Endothelial cell of umbilical vein (primary cell): ENCODE results near the gene ETFRF1. TPM values are rescaled to one million over a fixed set of nuclear protein-coding genes. Genes with fewer than 3 reads are reported as not detected.

Source experiments
- BruUV-seq: library from RNA; stranded (reverse); fragments of 400-500 nt; replicated peaks from 2 replicates; lab custom pipeline; 2021; lab: Mats Ljungman, UMichigan
- CTCF ChIA-PET: fragments of 300-600, 350-600 bp; sonication (Branson Sonifier 250); formaldehyde crosslinking; loops from one replicate; lab custom pipeline; 2021; ENCODE audit warnings: antibody characterized with exemption, inconsistent platforms; lab: Charles Lee
- POLR2A ChIA-PET: fragments of 300-600, 350-600 bp; sonication (Branson Sonifier 250); formaldehyde crosslinking; loops from one replicate; lab custom pipeline; 2021; ENCODE audit warnings: antibody characterized with exemption, inconsistent platforms; lab: Charles Lee
- DNase-seq: peaks from one replicate; pipeline ENCODE4 v3.0.0-alpha.2; 2011; ENCODE audit warnings: low read depth, low spot score
- FAIRE-seq: peaks from 2 replicates; lab custom pipeline; 2011; peaks lifted over from hg19 to GRCh38; lab: Jason Lieb, UNC
- H2AFZ ChIP-seq: 2 replicates; pipeline ENCODE4 v1.6.0; 2012; ENCODE audit warnings: low read depth, low read length, control low read depth, inconsistent platforms
- H3K27ac ChIP-seq: 2 replicates; pipeline ENCODE4 v1.5.1; 2011; ENCODE audit warnings: low read depth, mild to moderate bottlenecking, control low read depth, low read length, moderate library complexity; ENCODE audit not compliant: insufficient read depth
- H3K27me3 ChIP-seq, 2 experiments: 2 replicates each; pipeline versions ENCODE4 v1.6.0 to v1.6.1; 2011; ENCODE audit warnings: low read length in 2 of 2, mixed read lengths in 1 of 2; ENCODE audit not compliant: control insufficient read depth in 2 of 2, insufficient read depth in 2 of 2
- H3K36me3 ChIP-seq, 2 experiments: 2 replicates in 1 of 2; 3 replicates in 1 of 2; pipeline ENCODE4 v1.5.1; 2011; ENCODE audit warnings: low read length in 2 of 2, mild to moderate bottlenecking in 1 of 2, moderate library complexity in 1 of 2; ENCODE audit not compliant: control insufficient read depth in 2 of 2, insufficient read depth in 2 of 2; ENCODE audit errors: extremely low read depth in 1 of 2
- H3K4me1 ChIP-seq: 3 replicates; pipeline ENCODE4 v1.5.1; 2011; ENCODE audit warnings: mild to moderate bottlenecking, low read length; ENCODE audit not compliant: control insufficient read depth, insufficient read depth; ENCODE audit errors: extremely low read depth
- H3K4me2 ChIP-seq: 2 replicates; pipeline ENCODE4 v1.6.1; 2011; ENCODE audit warnings: low read length, control low read depth, mixed read lengths; ENCODE audit not compliant: insufficient read depth
- H3K4me3 ChIP-seq, 3 experiments: fragments of 200-600 bp in 1 of 3; sonication (generic), shearing (Covaris generic) in 1 of 3; replicated peaks in 1 of 3; 2 replicates each; pipeline ENCODE4 v1.5.1; 2011 to 2016; ENCODE audit warnings: control low read depth in 3 of 3, low read length in 3 of 3, mild to moderate bottlenecking in 2 of 3, inconsistent platforms in 1 of 3, low read depth in 1 of 3, moderate library complexity in 1 of 3; ENCODE audit not compliant: insufficient read depth in 1 of 3
- H3K79me2 ChIP-seq: 2 replicates; pipeline ENCODE4 v1.6.0; 2012; ENCODE audit warnings: low read length, inconsistent platforms; ENCODE audit not compliant: control insufficient read depth, insufficient read depth
- H3K9ac ChIP-seq: replicated peaks from 2 replicates; pipeline ENCODE3; 2011; ENCODE audit warnings: low read length, control low read depth; ENCODE audit not compliant: insufficient read depth; ENCODE audit errors: extremely low read depth
- H3K9me1 ChIP-seq: replicated peaks from 3 replicates; pipeline ENCODE4 v1.6.0; 2011; ENCODE audit warnings: mild to moderate bottlenecking, low read length; ENCODE audit not compliant: control insufficient read depth, insufficient read depth; ENCODE audit errors: extremely low read depth
- H3K9me3 ChIP-seq: replicated peaks from 2 replicates; pipeline ENCODE4 v1.5.1; 2012; ENCODE audit warnings: low read length, inconsistent platforms; ENCODE audit not compliant: control insufficient read depth, insufficient read depth
- H4K20me1 ChIP-seq: replicated peaks from 2 replicates; pipeline ENCODE3; 2011; ENCODE audit warnings: mild to moderate bottlenecking, low read length; ENCODE audit not compliant: control insufficient read depth, insufficient read depth; ENCODE audit errors: extremely low read depth
- EZH2 ChIP-seq: IDR thresholded peaks from 2 replicates; pipeline ENCODE4 v1.6.1; 2012; ENCODE audit warnings: borderline replicate concordance, low read depth, mild to moderate bottlenecking, moderate library complexity, low read length, inconsistent platforms; ENCODE audit not compliant: severe bottlenecking
- FOS ChIP-seq: IDR thresholded peaks from 2 replicates; pipeline ENCODE4 v1.6.1; 2011; ENCODE audit warnings: mild to moderate bottlenecking, low read length, moderate library complexity, borderline replicate concordance; ENCODE audit not compliant: insufficient read depth
- GATA2 ChIP-seq: IDR thresholded peaks from 2 replicates; pipeline ENCODE4 v1.7.0; 2011; ENCODE audit warnings: low read depth, mild to moderate bottlenecking, moderate library complexity, mixed read lengths, low read length; ENCODE audit not compliant: insufficient read length, insufficient read depth
- JUN ChIP-seq: IDR thresholded peaks from 2 replicates; pipeline ENCODE4 v1.6.1; 2011; ENCODE audit warnings: borderline replicate concordance, low read depth; ENCODE audit not compliant: insufficient read length, insufficient read depth
- MYC ChIP-seq: IDR thresholded peaks from one replicate; pipeline ENCODE4 v1.6.1; 2011; ENCODE audit warnings: mild to moderate bottlenecking, low read depth, low read length
- POLR2A ChIP-seq: IDR thresholded peaks from 2 replicates; pipeline ENCODE4 v1.6.1; 2012; ENCODE audit warnings: low read depth, mild to moderate bottlenecking, control low read depth, low read length
- POLR2AphosphoS5 ChIP-seq: IDR thresholded peaks from 2 replicates; pipeline ENCODE4 v1.6.1; 2012; ENCODE audit warnings: low read depth, mild to moderate bottlenecking, control low read depth, low read length, moderate library complexity; ENCODE audit not compliant: insufficient read depth
- dilution Hi-C: fragments of 300-500 bp; cut with MboI; formaldehyde crosslinking; loops from one replicate; pipeline ENCODE4 v1.15.0; 2019; ENCODE audit warnings: low sequenced_read_pairs; ENCODE audit not compliant: extremely low pct_ligation_motif_present
- intact Hi-C: fragments of 100-400 bp; cut with micrococcal nuclease; formaldehyde crosslinking; loops from one replicate; pipeline ENCODE4 v1.10.0; 2022
- polyA plus RNA-seq, 4 experiments: library from polyadenylated mRNA; depleted of rRNA in 3 of 4; stranded (reverse) in 3 of 4; unstranded in 1 of 4; fragments of >200 nt; gene quantifications; 2 replicates each; pipeline versions ENCODE4 v1.2.1 to v1.2.3, GENCODE V29; 2011 to 2012; ENCODE audit warnings: missing spikeins in 1 of 4
- total RNA-seq: library from RNA; stranded (reverse); gene quantifications from 2 replicates; pipeline ENCODE4 v1.2.3, GENCODE V29; 2021
- TF ChIP-seq, protein P1 (sequence below), 2 donors: IDR thresholded peaks; 1 replicate in 1 of 2; 2 replicates in 1 of 2; pipeline ENCODE4 v1.5.1; 2011; ENCODE audit warnings: low read length in 2 of 2, mild to moderate bottlenecking in 2 of 2, moderate library complexity in 2 of 2, control low read depth in 1 of 2, inconsistent platforms in 1 of 2, low read depth in 1 of 2; ENCODE audit not compliant: insufficient read depth in 1 of 2; ENCODE audit errors: extremely low read depth in 1 of 2
- TF ChIP-seq, protein P2 (sequence below): IDR thresholded peaks from 2 replicates; pipeline ENCODE4 v1.6.1; 2011; ENCODE audit not compliant: insufficient read depth, insufficient read length

ETFRF1 gene
- total and polyA plus RNA-seq, 2 donors (not counting 3 experiments of a cell fraction or from before 2014, with no cell fraction given) = 6.9 to 10.6 TPM

DNA sequence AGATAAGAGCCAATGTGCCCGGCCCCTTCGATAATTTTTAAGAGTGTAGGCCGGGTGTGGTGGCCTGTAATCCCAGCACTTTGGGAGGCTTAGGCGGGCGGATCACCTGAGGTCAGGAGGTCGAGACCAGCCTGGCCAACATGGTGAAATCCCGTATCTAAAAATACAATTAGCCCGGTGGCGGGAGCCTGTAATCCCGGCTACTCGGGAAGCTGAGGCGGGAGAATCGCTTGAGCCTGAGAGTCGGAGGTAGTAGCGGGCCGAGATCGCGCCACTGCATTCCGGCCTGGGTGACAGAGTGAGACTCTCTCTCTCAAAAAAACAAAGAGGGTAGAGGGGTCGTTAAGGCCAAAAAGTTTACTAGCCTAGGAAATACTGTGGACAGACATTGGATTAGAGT, 53.1 kb downstream of the ETFRF1 start:
- FAIRE-seq (no peak), DNase-seq (no peak)
- H3K9me3 ChIP-seq = no peaks in the 10 kb centered on the region
- dilution Hi-C loops = no loop called here
- H3K9ac ChIP-seq = no peak overlapping the region
- H3K4me3 ChIP-seq = no peak overlapping the region
- no peak overlapping the region for H3K27ac ChIP-seq
- H3K4me1 ChIP-seq = peaks cover 10% of the 10 kb centered on the region
- peaks cover 41% of the 10 kb centered on the region for H3K79me2 ChIP-seq
- H3K4me2 ChIP-seq = no peak overlapping the region
- BruUV-seq = no TSS peak
- no peaks in the 10 kb centered on the region for H3K9me1 ChIP-seq
- TF ChIP-seq, protein P1, sequence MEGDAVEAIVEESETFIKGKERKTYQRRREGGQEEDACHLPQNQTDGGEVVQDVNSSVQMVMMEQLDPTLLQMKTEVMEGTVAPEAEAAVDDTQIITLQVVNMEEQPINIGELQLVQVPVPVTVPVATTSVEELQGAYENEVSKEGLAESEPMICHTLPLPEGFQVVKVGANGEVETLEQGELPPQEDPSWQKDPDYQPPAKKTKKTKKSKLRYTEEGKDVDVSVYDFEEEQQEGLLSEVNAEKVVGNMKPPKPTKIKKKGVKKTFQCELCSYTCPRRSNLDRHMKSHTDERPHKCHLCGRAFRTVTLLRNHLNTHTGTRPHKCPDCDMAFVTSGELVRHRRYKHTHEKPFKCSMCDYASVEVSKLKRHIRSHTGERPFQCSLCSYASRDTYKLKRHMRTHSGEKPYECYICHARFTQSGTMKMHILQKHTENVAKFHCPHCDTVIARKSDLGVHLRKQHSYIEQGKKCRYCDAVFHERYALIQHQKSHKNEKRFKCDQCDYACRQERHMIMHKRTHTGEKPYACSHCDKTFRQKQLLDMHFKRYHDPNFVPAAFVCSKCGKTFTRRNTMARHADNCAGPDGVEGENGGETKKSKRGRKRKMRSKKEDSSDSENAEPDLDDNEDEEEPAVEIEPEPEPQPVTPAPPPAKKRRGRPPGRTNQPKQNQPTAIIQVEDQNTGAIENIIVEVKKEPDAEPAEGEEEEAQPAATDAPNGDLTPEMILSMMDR (IDR thresholded peaks at IDR 0.05; ENCODE audit: extremely low read depth in 1 of 2, insufficient read depth in 1 of 2, low read depth in 1 of 2, low read length in 2 of 2) = no peak
- TF ChIP-seq EZH2 = no peak
- intact Hi-C loops = loop anchor here (10.0 kb wide), 1 partner anchor 307 kb away; the partner anchor contains the start of gene LMNTD1
- peaks cover 2 to 12% of the 10 kb centered on the region in 2 experiments for H3K27me3 ChIP-seq
- H2AFZ ChIP-seq = no peak overlapping the region
- POLR2A ChIA-PET = no interaction called here
- peaks cover 4% of the 10 kb centered on the region for H4K20me1 ChIP-seq
- CTCF ChIA-PET = interaction anchor here (1.1 kb wide), 1 partner anchor 139 kb away, joined by 5 read pairs; no protein-coding TSS in a partner anchor
- H3K36me3 ChIP-seq = peaks cover 0 to 2% of the 10 kb centered on the region in 2 experiments

DNA sequence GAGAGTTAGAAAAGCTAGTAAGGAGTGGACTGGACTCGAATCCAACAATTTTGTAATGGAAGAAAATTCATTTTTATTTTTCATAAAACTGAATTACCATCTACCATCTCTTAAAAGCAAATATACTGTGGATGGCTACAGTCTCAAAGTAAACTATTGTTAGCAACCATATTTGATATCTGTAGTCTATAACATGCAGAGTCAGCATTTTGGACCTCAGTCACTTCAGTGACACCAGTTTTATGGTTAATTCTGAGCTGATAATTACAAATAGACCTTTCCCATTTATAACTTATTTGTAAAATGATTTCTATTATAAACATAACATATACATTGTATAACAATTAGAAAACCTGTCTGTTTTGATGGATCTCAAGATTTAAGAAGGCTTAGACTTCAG, 53.7 kb downstream of the ETFRF1 start:
- FAIRE-seq = no peak
- BruUV-seq = no TSS peak
- DNase-seq = no peak
- Histone ChIP-seq H3K27ac (no peak overlapping the region), H2AFZ (no peak overlapping the region), H3K79me2 (peaks cover 40% of the 10 kb centered on the region), H3K9ac (no peak overlapping the region), H4K20me1 (peaks cover 4% of the 10 kb centered on the region), H3K4me2 (no peak overlapping the region), H3K9me1 (no peaks in the 10 kb centered on the region), H3K4me1 (peaks cover 10% of the 10 kb centered on the region), H3K4me3 (no peak overlapping the region), H3K9me3 (no peaks in the 10 kb centered on the region), H3K36me3 (peaks cover 0 to 2% of the 10 kb centered on the region in 2 experiments), H3K27me3 (peaks cover 2 to 18% of the 10 kb centered on the region in 2 experiments)
- TF ChIP-seq MYC (no peak), FOS (no peak), EZH2 (no peak), POLR2AphosphoS5 (no peak), GATA2 (no peak), JUN (no peak), POLR2A (no peak)
- TF ChIP-seq, protein P2, sequence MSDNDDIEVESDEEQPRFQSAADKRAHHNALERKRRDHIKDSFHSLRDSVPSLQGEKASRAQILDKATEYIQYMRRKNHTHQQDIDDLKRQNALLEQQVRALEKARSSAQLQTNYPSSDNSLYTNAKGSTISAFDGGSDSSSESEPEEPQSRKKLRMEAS = no peak
- TF ChIP-seq, protein P1 (IDR thresholded peaks at IDR 0.05; ENCODE audit: extremely low read depth in 1 of 2, insufficient read depth in 1 of 2, low read depth in 1 of 2, low read length in 2 of 2) = no peak
- intact Hi-C loops (loop anchor here (10.0 kb wide), 1 partner anchor 306 kb away; the partner anchor contains the start of gene LMNTD1), dilution Hi-C loops (no loop called here)
- CTCF ChIA-PET = interaction anchor here (1.1 kb wide), 1 partner anchor 139 kb away, joined by 5 read pairs; no protein-coding TSS in a partner anchor
- POLR2A ChIA-PET = no interaction called here
